Activated CD8-positive, alpha-beta memory T cell treated with anti-CD3 and anti-CD28 coated beads, Interleukin-2, amount 50 U/mL, for 1 hour (primary cell): ENCODE measurements around the gene UNC13A.
"Not testable (repeated sequence)": the region's sequence is repeated elsewhere in the genome, so short reads cannot be mapped to it uniquely, and the experiment has no call there.

Experiments used
- DNase-seq: peaks from one replicate; pipeline ENCODE4 v3.0.0-alpha.2; 2020; ENCODE audit errors: extremely low read depth

UNC13A gene

DNA sequence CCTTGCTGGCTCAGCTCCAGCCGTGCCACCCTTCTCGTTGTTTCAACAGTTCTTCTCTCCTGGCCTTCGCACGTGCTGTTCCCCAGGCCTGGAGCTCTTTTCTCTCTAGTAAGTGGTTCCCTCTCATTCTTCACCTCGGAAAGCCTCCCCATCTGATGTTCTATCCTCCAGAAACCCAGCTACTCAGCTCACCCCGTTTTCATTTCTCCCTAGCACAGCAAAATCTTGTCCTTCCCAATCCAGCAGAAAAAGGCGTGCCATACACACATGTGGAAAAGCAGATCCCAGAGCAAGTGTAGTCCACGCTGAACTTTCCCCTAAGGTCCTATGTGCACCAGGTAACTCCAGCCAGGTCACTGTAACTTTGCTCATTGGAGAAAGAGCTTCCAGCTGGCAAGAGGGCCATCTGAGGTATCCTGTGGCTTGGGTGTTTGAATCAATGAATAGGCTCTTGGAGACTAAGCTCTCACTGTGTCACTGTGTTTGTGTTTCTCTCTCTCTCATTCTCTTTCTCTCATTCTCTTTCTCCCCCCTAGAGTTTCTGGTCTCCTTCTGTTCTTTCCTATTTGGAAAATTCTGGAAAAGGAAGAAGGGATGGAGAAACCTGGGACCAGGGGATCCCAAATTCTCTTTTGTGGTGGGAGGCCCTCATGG is 83.7 kb downstream of the UNC13A start:
- DNase-seq, result no peak

DNA sequence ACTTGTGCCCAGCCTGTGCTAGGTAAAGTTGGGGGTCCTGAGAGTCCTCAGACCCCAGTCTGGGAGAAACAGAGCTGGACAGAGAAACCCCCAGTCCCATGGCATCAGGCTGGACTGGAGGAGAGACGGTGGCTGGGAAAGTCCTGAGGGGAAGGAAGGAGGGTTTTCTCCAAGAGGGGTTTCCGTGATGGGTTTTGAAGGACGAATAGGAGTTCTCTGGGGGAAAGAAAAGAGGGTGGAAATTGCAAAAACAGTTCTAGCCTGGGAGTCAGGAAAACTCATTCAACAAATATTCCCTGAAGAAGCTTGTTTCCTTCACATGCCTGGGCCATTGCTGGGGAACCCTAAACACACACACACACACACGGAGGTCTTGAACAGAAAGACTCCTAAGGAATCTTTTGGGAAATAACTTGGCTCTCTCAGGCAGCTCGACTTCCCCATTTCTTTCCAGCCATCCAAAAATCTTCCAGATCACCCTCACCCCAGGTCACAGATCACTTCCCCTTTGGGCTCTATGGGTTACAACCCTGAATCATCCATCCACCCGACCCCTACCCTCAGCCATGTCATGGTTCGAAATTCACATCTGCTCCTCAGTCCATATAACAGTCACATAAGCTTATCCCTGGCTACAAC is 85.2 kb downstream of the UNC13A start:
- DNase-seq, result no peak

DNA sequence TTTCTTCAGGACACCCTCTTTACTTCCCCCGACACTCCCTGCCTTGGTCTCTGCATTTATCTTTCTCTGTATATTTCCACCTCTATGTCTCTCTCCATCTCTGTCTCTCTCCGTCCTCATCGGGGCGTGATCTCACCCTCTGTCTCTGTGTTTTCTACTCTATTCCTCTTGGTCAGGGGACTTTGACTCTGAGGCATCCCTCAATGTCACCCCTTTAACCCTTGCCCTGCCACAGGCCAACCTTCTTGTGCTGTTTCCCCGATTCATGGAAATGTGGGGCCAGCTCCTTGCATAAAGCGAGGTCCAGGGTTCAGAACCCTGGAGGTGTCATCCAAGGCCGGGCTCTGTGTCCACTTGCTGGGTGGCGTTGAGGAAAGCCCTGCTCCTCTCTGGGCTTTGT is 85.9 kb downstream of the UNC13A start:
- no peak for DNase-seq

DNA sequence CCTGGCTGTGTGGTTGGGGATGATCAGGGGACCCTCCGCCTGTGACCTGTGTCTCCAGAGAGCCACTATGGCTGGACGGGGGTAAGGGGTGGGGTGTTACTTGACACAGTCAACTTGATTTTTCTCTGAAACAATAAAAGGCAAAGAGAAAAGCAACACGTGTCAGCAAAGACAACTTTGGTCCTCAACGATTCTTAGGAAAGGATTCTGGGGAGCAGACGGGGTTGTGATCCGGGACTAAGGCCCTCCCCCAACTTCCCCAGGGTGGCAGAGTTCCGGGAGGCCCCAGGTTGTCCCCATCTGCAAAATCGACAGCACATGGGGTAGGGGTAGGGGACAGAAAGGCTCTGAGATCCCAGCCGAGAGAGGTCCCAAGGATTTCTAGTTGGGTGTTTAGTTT is 86.5 kb downstream of the UNC13A start:
- no peak for DNase-seq

DNA sequence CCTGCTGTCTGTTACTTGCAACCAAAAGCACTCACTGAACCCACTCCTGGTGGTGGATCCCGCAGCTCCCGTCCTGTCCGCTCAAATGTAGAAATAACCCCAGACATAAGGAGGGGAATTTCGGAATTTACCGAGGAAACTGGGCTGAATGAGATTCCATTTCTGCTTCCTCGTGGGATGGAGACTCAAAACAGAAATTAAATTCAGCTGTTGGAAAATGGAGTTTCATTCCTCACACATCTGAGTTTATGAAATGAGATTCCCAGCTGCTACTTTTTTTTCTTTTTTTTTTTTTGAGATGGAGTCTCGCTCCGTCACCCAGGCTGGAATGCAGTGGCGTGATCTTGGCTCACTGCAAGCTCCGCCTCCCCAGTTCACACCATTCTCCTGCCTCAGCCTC is 88.4 kb downstream of the UNC13A start:
- DNase-seq, result no peak

DNA sequence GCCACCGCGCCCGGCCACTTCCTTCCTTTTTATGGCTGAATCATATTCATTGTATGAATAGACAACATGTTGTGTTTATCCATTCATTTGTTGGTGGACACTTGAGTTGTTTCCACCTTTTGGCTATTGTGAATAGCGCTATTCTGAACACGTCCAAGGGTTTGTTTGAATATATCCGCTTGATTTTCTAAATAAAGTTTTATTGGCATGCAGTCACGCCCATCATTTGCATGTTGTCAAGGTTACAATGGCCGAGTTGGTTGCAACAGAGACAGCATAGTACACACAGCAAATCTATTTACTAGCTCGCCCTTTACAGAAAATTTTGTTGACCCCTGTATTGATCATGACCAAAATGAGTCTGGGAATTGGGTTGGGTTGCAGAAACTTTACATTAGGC is 89.2 kb downstream of the UNC13A start:
- DNase-seq, result no peak

DNA sequence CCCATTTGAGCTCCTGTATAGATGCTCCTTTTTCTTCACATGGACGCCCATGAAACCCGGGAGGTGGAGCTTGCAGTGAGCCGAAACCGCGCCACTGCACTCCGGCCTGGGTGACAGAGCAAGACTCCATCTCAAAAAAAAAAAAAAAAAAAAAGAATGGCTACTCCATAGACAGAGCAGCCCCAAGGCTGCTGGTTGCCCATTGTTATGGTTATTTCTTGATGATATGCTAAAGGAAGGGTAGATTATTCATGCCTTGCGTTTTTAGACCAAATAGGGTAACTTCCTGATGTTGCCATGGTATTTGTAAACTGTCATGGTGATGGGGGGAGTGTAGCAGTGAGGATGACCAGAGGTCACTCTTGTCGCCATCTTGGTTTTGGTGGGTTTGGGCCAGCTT is 90.1 kb downstream of the UNC13A start:
- DNase-seq, result not testable (repeated sequence)

DNA sequence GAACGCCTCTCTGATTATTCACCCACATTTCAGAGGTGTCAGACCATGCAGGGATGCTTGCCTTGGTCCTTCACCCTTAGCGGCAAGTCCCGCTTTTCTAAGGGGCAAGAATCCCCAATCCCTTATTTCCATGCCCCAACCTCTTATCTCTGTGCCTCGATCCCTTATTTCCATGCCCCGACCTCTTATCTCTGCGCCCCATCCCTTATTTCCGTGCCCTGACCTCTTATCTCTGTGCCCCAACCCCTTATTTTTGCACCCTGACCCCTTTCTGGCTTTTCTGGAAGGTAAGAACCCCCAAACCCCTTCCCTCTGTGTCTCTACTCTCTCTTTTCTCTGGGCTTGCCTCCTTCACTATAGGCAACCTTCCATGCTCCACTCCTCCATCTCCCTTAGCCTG is 93.9 kb downstream of the UNC13A start:
- DNase-seq, result not testable (repeated sequence)

DNA sequence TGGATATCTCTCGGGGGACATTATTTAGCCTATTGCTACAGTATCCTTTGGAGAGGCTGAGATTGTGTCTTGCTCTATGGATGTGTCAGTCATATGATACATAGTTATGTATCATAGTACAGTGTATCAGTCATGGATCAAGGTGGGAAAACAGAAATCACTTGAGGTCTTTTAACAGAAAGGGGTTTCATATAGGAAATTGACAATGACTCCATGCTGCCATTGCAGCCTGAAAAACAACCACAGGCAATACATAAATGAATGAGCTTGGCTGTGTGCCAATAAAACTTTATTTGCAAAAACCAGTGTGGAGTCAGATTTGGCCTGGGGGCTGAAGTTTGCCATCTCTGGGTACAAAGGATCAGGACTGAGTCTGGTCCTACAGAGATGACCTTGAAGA is 97.3 kb downstream of the UNC13A start:
- DNase-seq, result no peak

DNA sequence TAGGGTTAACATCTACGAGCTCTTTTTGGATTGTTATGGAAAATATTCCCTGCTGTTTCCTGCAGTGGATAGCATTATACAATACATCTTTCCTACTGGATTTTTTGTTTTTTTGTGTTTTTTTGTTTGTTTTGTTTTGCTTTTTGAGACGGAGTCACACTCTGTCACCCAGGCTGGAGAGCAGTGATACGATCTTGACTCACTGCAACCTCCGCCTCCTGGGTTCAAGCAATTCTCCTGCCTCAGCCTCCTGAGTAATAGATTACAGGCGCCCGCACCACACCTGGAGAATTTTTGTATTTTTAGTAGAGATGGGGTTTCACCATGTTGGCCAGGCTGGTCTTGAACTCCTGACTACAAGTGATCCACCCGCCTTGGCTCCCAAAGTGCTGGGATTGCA is 102.8 kb downstream of the UNC13A start:
- DNase-seq, result not testable (repeated sequence)

DNA sequence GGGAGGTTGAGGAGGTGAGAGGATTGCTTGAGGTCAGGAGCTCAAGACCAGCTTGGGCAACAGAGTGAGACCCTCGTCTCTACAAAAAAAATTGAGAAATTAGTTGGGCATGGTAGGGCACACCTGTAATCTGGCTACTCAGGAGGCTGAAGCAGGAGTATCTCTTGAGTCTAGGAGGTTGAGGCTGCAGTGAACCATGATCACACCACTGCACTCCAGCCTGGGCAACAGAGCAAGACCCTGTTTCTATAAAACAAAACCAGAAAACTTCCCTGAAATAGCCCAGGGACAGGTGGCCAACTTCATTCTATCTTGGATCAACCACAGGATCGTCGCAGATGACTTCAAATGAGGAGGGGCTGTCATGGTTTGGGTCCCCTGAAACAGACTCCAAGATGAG is 104.0 kb downstream of the UNC13A start:
- no peak for DNase-seq

DNA sequence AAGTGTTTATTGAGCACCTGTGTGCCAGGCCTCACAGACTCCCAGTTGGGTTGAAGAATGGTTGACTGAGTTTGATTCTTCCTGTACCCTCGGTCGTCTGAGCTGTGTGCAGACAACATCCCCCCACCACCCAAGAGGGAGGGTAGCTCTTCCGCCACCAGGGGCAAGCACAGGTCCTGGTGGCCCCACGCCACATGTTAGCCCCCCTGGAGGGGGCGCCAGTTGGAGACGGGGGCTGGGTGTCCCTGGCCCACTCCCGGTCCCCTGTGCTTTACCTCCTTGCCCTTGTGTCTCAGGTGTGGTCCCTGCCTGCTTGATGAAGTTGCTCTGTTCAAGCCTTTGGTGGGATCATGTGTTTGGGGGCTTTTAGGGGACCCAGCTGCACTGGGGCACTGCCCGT is 105.5 kb downstream of the UNC13A start:
- no peak for DNase-seq

DNA sequence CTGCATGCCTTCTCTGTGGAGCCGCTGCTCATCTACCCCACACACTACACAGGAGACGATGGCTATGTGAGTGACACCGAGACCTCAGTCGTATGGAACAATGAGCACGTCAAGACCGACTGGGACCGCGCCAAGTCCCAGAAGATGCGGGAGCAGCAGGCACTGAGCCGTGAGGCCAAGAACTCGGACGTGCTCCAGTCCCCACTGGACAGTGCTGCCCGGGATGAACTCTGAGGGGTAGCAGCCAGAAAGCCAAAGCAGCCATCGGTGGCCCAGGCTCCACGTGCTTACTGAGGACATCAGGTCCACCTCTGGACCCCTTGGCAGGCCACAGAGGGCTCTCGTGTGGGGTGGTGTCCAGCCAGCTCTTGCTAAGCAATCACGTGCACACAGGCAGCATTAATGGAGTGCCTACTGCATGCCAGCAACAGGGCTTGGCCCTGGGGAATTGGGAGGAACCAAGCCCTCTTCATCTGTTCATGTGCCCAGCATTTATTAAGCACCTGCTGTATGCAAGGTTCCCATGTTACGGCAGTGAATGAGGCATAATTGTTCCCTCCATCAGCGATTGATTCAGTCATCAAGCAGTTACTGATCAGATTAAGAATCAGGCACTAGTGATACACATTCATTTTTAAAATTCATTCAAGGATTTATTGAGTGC is 106.8 kb downstream of the UNC13A start:
- no peak for DNase-seq

DNA sequence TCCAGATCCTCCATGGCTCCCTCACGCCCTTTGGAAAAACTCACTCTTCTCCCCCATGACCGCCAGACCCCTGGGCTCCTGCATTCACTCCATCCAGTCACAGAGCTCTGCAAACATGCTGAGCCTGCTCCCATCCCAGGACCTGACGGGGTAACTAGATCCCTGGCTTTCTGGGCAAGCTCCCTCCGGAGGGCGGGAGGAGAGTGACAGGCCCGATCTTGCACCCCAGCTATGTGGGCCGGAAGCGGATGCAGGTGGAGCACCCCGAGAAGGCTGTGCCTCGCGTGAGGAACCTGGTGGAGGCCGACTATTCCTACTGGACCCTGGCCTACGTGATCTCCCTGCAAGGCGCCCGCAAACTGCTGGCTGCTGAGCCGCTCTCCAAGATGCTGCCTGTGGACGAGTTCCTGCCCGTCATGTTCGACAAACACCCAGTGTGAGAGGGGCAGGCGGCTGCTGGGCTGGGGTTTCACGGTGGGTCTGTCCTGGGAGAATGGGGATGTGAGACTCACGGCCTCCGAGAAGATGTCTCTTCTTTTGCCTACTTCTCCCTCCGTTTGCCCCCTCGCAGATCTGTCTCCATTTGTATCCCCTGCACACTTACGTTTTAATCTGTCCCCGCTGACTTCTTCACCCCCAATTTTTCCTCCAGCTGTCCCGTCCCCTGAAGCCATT is 107.5 kb downstream of the UNC13A start:
- no peak for DNase-seq

DNA sequence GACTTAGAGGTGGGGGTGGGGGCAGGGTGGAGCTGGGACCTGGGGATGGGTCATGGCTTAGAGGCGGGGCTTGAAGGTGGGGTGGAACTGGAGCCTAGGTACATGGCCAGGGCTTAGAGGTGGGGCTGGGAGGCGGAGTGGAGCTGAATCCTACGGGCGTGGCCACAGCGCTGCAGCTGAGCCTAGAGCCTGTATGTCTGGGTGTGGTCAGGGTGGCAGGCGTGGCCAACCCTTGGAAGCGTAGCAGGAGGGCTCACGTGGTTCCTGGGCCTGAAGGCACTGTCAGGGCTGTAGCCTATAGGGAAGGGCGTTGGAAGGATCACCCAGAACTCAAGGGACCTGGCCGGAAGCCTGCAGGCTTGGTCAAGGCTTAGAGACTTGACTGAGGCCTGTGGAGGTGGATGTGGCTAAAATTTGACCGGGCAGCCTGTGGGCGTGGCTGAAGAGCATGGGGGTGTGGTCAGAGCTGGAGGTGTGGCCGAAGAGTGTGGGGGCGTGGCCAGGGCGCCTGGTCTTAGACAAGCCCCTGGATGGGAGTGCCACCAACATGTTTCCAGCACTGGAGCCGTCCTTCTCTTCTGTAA is 108.4 kb downstream of the UNC13A start:
- no peak for DNase-seq

DNA sequence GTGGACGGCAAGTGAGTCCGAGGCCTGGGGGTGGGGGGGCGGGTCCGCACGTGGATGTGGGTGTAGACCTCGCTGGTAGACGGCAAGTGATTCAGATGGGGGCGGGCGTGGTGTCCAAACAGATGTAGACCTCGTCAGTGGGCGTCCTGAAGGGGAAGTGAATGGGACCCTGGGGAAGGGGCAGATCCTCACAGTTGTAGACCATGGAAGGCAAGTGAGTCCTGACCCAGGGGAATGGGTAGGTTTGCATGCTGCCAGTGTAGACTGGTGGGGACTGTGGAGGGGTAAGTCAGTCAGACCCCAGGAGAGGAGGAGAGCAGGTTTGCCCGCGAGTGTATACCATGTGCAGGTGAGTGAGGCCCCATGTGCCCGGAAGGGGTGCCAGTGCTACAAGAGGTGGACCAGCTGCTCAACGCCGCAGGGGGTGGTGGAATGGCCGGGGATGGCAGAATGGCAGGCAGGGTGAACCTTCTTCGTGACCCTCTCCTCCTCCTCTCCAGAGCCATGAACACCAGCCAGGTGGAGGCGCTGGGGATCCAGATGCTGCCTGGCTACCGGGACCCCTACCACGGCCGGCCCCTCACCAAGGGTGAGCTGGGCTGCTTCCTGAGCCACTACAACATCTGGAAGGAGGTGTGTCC is 110.6 kb downstream of the UNC13A start:
- no peak for DNase-seq

DNA sequence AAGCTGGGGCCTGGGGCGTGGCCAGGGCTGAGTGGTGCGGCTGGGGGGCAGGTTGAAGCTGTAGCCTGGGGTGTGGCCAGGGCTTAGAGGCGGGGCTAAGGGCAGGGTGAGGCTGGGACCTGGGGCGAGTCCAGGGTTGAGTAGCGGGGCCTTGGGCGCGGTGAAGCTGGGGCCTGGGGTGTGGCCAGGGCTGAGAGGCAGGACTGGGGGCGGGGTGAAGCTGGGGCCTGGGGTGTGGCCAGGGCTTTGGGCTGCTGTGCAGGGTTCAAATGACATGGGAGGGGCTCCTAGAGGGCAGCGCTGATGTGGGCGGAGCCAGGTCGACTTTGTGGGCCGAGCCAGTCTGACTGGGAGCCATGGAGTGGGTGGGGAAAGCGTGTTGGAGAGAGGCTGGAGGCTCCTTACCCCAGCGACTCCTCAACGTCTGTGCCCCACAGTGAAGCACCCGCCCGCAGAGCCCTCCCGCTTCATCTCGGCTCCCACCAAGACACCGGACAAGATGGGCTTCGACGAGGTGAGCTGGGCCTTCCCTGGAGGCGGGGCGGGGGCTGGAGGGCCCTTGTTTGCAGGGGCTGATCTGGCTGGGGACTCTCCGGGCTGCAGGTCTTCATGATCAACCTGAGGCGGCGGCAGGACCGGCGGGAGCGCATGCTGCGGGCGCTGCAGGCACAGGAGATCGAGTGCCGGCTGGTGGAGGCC is 111.2 kb downstream of the UNC13A start:
- DNase-seq, result no peak

DNA sequence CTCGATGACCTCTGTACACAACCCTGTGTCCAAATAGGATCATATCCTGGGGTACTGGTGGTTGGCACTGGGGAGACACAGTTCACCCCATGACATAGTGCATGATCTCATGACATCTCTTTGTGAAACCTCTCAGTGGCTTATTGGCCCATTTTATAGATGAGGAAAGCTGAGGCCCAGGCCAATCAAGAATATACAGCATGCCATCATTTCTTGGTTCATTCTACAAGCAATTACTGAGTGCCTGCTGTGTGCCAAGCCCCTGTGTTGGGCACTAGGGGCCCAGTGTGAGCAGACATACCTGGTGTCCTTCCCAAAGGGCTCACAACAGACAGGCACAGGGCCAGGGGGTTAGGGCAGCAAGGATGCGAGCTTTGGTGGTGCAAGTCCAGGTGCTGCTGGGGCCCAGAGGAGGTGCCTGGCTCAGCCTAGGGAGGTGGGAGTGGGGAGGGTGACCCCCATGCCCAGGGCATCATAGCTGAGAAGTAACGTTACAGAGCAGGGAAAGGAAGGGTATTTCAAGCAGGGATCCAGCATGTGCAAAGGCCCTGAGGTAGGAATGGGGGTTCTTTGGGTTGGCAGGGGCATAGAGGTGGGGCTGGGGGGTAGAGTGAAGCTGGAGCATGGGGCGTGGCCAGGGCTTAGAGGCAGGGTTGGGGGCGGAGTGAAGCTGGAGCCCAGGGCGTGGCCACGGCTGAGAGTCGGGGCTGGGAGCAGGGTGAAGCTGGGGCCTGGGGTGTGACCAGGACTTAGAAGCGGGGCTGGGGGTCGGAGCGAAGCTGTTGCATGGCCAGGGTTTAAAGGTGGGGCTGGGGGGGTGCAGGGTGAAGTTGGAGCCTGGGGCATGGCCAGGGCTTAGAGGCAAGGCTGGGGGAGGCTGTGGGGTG is 112.0 kb downstream of the UNC13A start:
- DNase-seq, result no peak

DNA sequence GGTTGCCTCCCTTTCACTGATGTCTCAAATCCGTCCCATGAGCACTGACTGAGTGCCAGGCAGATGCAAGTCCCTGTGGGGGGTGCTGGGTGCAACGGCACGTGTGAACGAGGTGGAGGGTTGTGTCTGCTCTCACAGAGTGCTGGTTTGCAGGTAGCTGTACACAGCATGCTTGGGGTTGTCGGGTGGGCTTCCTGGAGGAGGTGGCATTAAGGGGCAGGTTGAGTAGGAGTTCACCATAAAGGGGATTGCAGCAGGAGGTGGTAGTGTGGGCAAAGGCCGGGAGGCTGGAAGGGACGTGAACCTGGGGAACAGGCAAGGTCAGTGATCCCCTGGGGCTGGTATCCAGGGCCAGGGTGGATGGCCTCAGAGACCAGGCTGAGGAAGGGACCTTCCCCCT is 115.5 kb downstream of the UNC13A start:
- DNase-seq, result no peak

DNA sequence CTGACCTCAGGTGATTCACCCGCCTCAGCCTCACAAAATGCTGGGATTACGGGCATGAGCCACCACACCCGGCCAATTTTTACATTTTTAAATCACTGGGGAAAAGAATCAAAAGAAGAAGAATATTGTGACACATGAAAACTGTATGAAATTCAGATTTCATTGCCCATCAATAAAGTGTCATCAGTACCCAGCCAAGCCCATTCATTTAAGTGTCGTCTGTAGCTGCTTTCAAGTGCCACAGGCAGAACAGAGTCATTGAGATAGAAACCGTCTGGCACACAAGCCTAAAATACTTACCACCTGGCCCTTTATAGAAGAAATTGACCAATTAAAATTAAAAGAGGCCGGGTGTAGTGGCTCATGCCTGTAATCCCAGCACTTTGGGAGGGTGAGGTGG is 117.4 kb downstream of the UNC13A start:
- no peak for DNase-seq
